Hepatic stellate cell (primary cell): ENCODE measurements around the gene SPATS2L.
A peak's percentile ranks its signal among the peaks of the same experiment; 100 is the strongest.

ENCODE experiments used
- DNase-seq: peaks from one replicate; pipeline ENCODE4 v3.0.0; 2011; ENCODE audit warnings: low spot score

The SPATS2L gene

DNA sequence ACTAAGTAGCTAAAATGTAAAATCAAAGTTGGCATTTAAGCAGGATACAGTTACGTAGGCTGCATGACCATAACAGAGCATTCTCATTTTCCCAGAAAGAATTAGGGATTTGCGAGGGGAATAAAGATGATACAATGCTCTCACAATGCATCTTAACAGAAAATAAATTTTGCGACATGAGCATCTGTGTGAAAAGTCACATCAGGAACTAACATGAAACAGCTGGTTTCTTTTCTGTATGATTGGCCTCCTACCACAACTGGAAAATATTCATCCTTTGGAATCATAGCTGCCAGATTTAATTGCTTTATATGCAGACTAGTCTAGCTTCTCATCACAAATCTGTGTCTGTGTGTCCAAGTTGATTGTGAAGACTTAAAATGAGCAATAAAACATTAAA, 137.4 kb downstream of the SPATS2L start:
- no peak for DNase-seq

- no peak for DNase-seq
Measured at GRCh38 chr2:200444530-200444929, 138.0 kb downstream of the SPATS2L start.

- no peak for DNase-seq
Measured at GRCh38 chr2:200445284-200445683, 138.8 kb downstream of the SPATS2L start.

GRCh38 chr2:200446612-200447011, 140.1 kb downstream of the SPATS2L start:
- no peak for DNase-seq

GRCh38 chr2:200447139-200447855, 140.8 kb downstream of the SPATS2L start:
- DNase-seq = no peak

DNA sequence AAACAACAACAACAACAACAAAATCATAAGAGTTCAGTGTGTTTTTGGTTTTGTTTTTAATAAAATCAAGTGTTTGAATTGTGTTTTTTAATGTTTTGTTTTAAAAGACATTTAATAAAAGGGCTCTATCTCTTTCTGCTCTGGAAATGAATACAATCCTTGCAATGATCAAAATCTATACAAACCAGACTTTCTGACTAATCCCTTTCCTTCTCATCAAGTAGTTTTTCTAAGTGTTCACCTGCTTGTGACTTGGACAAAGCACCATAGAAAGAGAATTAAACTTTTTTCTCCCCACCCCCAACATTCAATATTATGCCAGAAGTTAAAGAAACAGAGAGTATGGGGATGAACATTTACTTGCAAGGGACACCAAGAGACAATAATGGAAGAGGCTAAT, 142.0 kb downstream of the SPATS2L start:
- no peak for DNase-seq

DNA sequence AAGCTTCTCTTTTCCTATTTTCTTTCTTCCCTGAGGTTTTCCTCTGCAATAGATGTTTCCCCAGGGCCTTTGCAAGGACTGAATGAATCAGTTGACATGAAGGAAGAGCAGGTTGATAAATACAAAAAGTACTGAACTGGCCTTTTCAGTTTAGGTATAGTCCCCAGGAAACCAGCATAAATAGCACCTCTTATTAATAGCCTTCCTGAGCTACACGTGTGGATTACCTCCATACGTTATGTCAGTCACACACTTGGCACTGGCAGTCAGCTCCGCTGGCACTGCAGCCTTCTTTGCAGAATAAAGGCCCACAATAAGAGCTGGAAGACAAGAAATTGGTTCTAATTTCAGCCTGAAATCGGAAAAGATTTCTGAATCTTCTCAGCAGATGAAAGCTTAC, 142.7 kb downstream of the SPATS2L start:
- DNase-seq = no peak

DNA sequence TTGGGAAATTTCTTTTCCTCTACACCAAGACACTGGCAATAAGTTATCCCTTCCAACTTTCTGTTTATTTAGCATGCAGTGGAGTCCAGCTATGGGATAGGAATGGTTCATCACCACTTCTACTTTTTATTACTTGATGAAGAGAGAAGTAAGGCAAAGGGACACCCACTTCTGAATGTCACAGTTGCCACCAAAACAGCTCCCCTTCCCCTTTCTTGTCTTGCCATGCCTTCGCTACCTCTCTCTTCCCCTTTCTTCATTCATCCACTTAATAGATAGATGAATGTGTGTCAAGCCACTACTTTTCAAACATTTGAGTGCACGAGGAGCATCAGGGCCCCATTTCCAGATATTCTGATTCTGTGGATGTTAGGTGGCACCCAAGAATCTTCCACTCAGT, 143.8 kb downstream of the SPATS2L start:
- DNase-seq = no peak

DNA sequence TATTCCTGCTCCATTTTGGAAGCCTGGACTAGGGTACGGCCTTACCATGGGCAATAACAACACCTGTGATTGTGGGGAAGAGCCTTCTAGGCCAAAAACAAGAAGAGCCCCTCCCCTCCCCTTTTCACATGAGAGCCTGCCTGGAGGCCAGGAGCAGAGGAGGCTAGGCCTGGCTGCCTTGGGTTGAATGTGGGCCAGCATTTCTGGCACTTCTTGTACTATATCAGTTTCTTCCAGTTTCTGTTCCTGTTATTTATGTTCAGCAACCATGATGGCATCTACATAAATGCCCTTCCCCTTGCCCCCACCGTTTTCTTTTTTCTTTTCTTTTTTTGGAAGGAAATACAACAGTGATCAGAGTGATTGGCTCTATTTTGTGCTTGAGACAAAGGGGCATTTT, 145.0 kb downstream of the SPATS2L start:
- DNase-seq = no peak

DNA sequence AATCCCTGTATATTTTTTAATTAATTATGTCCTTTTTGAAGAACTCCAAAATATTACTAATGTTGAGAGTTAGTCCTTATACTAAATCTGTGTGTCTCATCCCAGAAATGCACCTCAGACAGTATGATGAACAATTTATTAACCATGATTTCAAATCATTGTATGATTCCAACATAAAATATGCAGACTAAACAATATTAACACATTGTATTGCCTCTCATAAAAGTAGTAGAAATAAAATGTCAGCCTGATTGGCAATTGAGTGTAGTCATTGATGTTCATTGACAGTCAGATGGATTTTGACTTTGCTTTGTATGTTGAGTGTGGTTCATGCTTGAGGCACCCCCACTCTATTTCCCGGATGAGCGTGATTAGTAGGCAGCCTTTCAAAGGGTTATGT, 145.9 kb downstream of the SPATS2L start:
- DNase-seq = no peak

DNA sequence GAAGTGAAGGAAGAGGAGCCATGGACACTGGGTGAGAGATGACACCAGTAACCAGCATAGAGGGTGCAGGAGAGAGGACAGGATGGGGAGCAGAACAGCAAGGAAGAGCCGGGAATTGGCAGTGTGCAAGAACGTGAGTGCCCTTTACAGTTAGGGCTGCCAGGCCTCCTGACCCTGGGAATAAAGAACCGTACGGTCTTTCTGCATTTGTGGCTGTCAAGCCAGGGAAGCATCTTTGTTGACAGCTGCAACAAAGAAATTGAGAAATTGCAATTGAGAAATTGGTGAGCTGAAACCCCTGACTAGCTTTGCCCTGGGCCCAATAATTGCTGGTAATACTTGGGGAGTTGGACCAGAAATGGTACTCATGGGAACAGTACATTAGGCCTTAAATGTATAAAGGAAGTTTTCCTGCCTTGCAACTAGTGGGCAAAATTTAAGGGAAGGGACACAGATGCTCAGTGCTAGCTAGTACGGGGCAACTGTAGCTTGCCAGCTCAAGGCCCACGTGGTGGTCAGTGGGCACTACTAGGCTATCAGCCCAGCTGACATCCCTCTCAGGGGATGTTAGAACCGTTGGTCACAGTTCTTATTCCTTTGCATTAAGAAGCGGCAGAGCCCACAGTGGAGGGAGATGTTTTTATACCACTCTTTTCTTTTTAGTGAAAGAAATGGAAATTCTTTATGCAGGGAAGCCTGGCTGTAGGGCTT, 146.8 kb downstream of the SPATS2L start:
- no peak for DNase-seq

- DNase-seq = no peak
Measured at GRCh38 chr2:200453853-200454534, 147.5 kb downstream of the SPATS2L start.

GRCh38 chr2:200454927-200455801, 148.7 kb downstream of the SPATS2L start:
- peak; percentile 50 for DNase-seq

DNA sequence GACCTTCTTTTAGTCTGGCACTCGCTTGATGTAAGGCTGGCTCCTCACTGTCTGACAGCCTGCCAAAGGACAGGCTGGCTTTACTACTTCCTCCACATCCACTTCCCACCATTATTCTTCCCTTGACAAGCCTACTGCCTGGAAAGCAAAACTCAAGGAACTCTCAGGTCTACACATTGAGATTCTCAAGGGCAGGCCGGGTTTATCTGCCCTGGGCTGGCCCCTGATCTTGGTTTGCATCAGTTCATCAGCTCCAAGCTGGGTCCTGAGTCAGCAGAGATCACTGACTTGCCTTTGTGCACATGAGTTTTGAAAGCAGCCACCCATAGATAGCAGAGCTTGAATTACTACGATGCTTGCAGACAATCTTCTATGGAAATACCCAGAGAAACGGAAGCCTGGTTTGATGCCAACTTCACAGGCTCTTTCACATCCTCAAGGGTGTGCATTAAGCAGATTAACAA, 149.5 kb downstream of the SPATS2L start:
- no peak for DNase-seq

- DNase-seq = no peak
Measured at GRCh38 chr2:200456567-200456966, 150.1 kb downstream of the SPATS2L start.

DNA sequence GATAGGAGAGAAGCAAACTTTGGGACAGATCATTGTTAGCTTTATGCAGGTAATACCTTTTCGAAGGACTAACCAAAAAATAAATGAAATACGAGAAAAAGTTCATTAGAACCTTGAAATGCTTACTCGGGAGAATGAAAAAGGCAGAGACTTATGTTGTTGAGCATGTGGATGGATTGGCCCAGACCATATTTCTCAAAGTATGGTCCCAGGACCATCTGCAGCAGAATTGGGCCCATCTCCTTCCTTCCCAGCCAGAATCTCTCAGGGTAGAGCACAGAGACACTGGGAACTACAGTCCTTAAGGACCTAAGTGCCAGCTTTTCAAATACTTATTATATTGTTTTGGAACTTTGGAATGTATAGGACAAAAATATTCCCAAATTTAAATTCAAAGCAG, 152.6 kb downstream of the SPATS2L start:
- no peak for DNase-seq

DNA sequence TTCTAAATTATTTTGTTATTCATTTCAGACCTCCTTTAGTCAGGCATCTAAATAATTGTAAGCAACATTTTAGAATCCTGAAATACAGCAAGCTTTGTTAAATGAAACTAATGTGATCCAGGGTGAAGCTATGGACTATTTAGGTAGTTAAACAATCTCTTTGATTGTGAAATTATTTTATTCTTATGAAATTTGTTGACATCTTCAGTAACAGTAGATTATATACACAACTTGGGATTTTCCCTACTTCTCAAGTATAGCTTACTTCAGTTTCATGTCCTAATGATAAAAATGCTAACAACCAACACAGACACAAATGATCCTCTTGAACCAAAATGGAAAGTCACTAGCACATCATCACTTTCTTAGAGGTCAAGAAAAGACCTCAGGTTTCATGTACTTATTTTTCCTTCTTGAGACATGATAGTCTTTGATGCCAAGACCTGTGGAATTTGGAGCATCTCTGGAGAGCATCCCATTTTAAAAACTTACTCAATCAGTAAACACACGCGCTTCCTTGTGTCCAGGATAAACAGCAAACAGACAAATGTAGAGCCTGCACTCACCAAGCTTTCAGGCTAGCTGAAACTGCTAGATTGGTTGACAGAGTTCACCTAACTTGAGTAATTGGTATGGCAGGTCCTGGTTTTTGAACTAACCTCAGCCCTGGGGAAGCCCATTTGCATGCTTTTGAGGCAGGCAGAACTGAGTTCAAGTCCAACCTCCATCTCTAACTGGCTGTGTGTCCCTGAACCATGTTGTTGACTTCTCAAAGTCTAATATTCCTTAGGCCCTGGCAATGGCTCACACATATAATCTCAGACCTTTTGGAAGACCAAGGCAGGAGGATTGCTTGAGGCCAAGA, 155.6 kb downstream of the SPATS2L start:
- DNase-seq = no peak

DNA sequence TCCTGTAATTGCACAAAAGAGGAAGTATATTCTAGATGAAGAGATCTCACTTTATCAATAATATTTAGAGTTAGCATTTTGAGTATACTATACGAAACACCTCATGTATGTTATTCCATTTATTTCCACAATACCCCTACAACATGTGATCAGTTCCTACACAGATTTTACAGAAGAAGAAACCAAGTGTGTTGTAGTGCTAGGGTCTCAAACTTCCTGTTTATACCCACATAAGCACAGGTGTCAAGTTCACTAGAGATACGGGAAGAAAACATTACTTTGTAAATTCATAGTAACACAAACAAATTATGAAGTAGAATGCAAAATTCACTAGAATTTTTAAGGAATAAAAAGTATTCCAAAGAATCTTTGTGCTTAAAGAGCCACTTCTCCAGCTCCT, 157.0 kb downstream of the SPATS2L start:
- DNase-seq = no peak

- peak; percentile 28 for DNase-seq
Measured at GRCh38 chr2:200466425-200467418, 160.2 kb downstream of the SPATS2L start.
